Activated T-cell treated with anti-CD3 and anti-CD28 coated beads, Interleukin-2, amount 50 U/mL, for 4 hours (primary cell): ENCODE results near the gene CDH4. TPM values are rescaled to one million over a fixed set of nuclear protein-coding genes. Genes with fewer than 3 reads are reported as not detected.

Experiments
- ATAC-seq, 2 donors: fragments of 200-7000 bp; cut with Tn5 transposase; one replicate each; pipeline ENCODE4 v1.10.0; 2021
- DNase-seq: peaks from one replicate; pipeline ENCODE4 v3.0.0-alpha.2; 2020
- H3K27me3 Mint-ChIP-seq: one replicate; pipeline ENCODE4 v1.8.0; 2021; ENCODE audit warnings: low read depth, mixed read lengths
- H3K36me3 Mint-ChIP-seq: one replicate; pipeline ENCODE4 v1.8.0; 2022; ENCODE audit warnings: mixed read lengths; ENCODE audit not compliant: insufficient read depth
- H3K4me1 Mint-ChIP-seq: one replicate; pipeline ENCODE4 v1.8.0; 2021; ENCODE audit warnings: low read depth, mixed read lengths
- H3K4me3 Mint-ChIP-seq: one replicate; pipeline ENCODE4 v1.8.0; 2021; ENCODE audit warnings: mild to moderate bottlenecking, moderate library complexity, mixed read lengths
- H3K9me3 Mint-ChIP-seq: one replicate; pipeline ENCODE4 v1.8.0; 2021; ENCODE audit warnings: mixed read lengths
- total RNA-seq, 3 donors: library from RNA; stranded (reverse); gene quantifications; one replicate each; pipeline ENCODE4 v1.2.1, GENCODE V29; 2021

The CDH4 gene
- total RNA-seq, 3 donors from 2014 or later = 0.10 TPM; not detected in 2

GRCh38 chr20:61746781-61747180 lies 494.7 kb downstream of the CDH4 start:
- ATAC-seq (no peak), DNase-seq (no peak)
- Mint-ChIP-seq H3K9me3 (peaks cover 16% of the 10 kb centered on the region), H3K27me3 (peaks cover 6% of the 10 kb centered on the region), H3K4me1 (no peaks in the 10 kb centered on the region), H3K36me3 (no peaks in the 10 kb centered on the region), H3K4me3 (no peak overlapping the region)

GRCh38 chr20:61748376-61748775 lies 496.3 kb downstream of the CDH4 start:
- Mint-ChIP-seq H3K27me3 (peaks cover 6% of the 10 kb centered on the region), H3K36me3 (no peaks in the 10 kb centered on the region), H3K9me3 (peaks cover 16% of the 10 kb centered on the region), H3K4me1 (no peaks in the 10 kb centered on the region), H3K4me3 (no peak overlapping the region)
- ATAC-seq (no peak), DNase-seq (no peak)

GRCh38 chr20:61749406-61750075 lies 497.5 kb downstream of the CDH4 start:
- no peaks in the 10 kb centered on the region for H3K4me1 Mint-ChIP-seq
- H3K27me3 Mint-ChIP-seq = peaks cover 6% of the 10 kb centered on the region
- H3K4me3 Mint-ChIP-seq = no peak overlapping the region
- no peak for ATAC-seq
- H3K36me3 Mint-ChIP-seq = no peaks in the 10 kb centered on the region
- H3K9me3 Mint-ChIP-seq = peaks cover 16% of the 10 kb centered on the region
- DNase-seq = no peak

GRCh38 chr20:61750093-61750492 lies 498.0 kb downstream of the CDH4 start:
- H3K4me1 Mint-ChIP-seq = no peaks in the 10 kb centered on the region
- no peak overlapping the region for H3K4me3 Mint-ChIP-seq
- H3K9me3 Mint-ChIP-seq = peaks cover 16% of the 10 kb centered on the region
- ATAC-seq (no peak), DNase-seq (no peak)
- peaks cover 6% of the 10 kb centered on the region for H3K27me3 Mint-ChIP-seq
- H3K36me3 Mint-ChIP-seq = no peaks in the 10 kb centered on the region

- no peaks in the 10 kb centered on the region for H3K36me3 Mint-ChIP-seq
- H3K4me3 Mint-ChIP-seq = no peak overlapping the region
- H3K4me1 Mint-ChIP-seq = no peaks in the 10 kb centered on the region
- no peak for ATAC-seq
- H3K9me3 Mint-ChIP-seq = peaks cover 14% of the 10 kb centered on the region
- DNase-seq = no peak
- H3K27me3 Mint-ChIP-seq = peaks cover 3% of the 10 kb centered on the region
These were observed 500.5 kb downstream of the CDH4 start for GRCh38 chr20:61752576-61752975.

- Mint-ChIP-seq H3K27me3 (peaks cover 3% of the 10 kb centered on the region), H3K36me3 (no peaks in the 10 kb centered on the region), H3K4me1 (no peaks in the 10 kb centered on the region), H3K4me3 (no peak overlapping the region), H3K9me3 (peaks cover 12% of the 10 kb centered on the region)
- DNase-seq = no peak
- no peak for ATAC-seq
These were observed 501.4 kb downstream of the CDH4 start for GRCh38 chr20:61753316-61753942.

GRCh38 chr20:61753987-61754956 lies 502.2 kb downstream of the CDH4 start:
- Mint-ChIP-seq H3K4me3 (no peak overlapping the region), H3K9me3 (peaks cover 12% of the 10 kb centered on the region), H3K27me3 (peaks cover 3% of the 10 kb centered on the region), H3K4me1 (no peaks in the 10 kb centered on the region), H3K36me3 (no peaks in the 10 kb centered on the region)
- no peak for DNase-seq
- ATAC-seq = no peak

- Mint-ChIP-seq H3K36me3 (no peaks in the 10 kb centered on the region), H3K9me3 (peaks cover 7% of the 10 kb centered on the region), H3K4me3 (no peak overlapping the region), H3K27me3 (peaks cover 3% of the 10 kb centered on the region), H3K4me1 (no peaks in the 10 kb centered on the region)
- DNase-seq (no peak), ATAC-seq (no peak)
These were observed 503.1 kb downstream of the CDH4 start for GRCh38 chr20:61754976-61755778.

- Mint-ChIP-seq H3K27me3 (no peaks in the 10 kb centered on the region), H3K9me3 (no peaks in the 10 kb centered on the region), H3K4me3 (no peak overlapping the region), H3K36me3 (no peaks in the 10 kb centered on the region), H3K4me1 (no peaks in the 10 kb centered on the region)
- ATAC-seq (no peak), DNase-seq (no peak)
These were observed 504.1 kb downstream of the CDH4 start for GRCh38 chr20:61755971-61756845.

GRCh38 chr20:61756966-61757677 lies 505.1 kb downstream of the CDH4 start:
- Mint-ChIP-seq H3K36me3 (no peaks in the 10 kb centered on the region), H3K27me3 (no peaks in the 10 kb centered on the region), H3K4me3 (no peak overlapping the region), H3K4me1 (no peaks in the 10 kb centered on the region), H3K9me3 (no peaks in the 10 kb centered on the region)
- ATAC-seq = no peak
- DNase-seq = no peak

- ATAC-seq = no peak
- Mint-ChIP-seq H3K36me3 (no peaks in the 10 kb centered on the region), H3K27me3 (no peaks in the 10 kb centered on the region), H3K4me3 (no peak overlapping the region), H3K4me1 (no peaks in the 10 kb centered on the region), H3K9me3 (no peaks in the 10 kb centered on the region)
- DNase-seq = no peak
These were observed 505.9 kb downstream of the CDH4 start for GRCh38 chr20:61757678-61758563.

GRCh38 chr20:61758564-61759200 lies 506.6 kb downstream of the CDH4 start:
- Mint-ChIP-seq H3K4me1 (no peaks in the 10 kb centered on the region), H3K36me3 (no peaks in the 10 kb centered on the region), H3K27me3 (no peaks in the 10 kb centered on the region), H3K4me3 (no peak overlapping the region), H3K9me3 (no peaks in the 10 kb centered on the region)
- DNase-seq (no peak), ATAC-seq (no peak)
